RWPE2 (cell line): ENCODE data around the gene WNT16.

Experiments
- ATAC-seq: fragments of 200-7000 bp; cut with Tn5 transposase; 3 replicates; pipeline ENCODE4 v1.9.1; 2021; ENCODE audit warnings: low read depth
- DNase-seq: peaks from one replicate; pipeline ENCODE4 v3.0.0-alpha.2; 2020; ENCODE audit warnings: low spot score
- H3K27ac ChIP-seq: fragments of 450-650 bp; 2 replicates; pipeline ENCODE4 v1.5.1; 2017; ENCODE audit warnings: mild to moderate bottlenecking; ENCODE audit not compliant: poor library complexity, severe bottlenecking
- H3K27me3 ChIP-seq: fragments of 250-450 bp; sonication (Bioruptor Pico); 2 replicates; pipeline ENCODE4 v1.5.1; 2021; ENCODE audit warnings: mild to moderate bottlenecking, moderate library complexity; ENCODE audit not compliant: insufficient read depth, poor library complexity, severe bottlenecking
- H3K36me3 ChIP-seq: fragments of 250-450 bp; sonication (Bioruptor Pico); 2 replicates; pipeline ENCODE4 v1.5.1; 2020; ENCODE audit warnings: low read depth, mild to moderate bottlenecking, moderate library complexity
- H3K4me1 ChIP-seq: fragments of 250-450 bp; sonication (Bioruptor Pico); 2 replicates; pipeline ENCODE4 v1.5.1; 2021; ENCODE audit warnings: mild to moderate bottlenecking, moderate library complexity; ENCODE audit not compliant: insufficient read depth, poor library complexity, severe bottlenecking
- H3K4me3 ChIP-seq: fragments of 250-450 bp; sonication (Bioruptor Pico); 2 replicates; pipeline ENCODE4 v1.5.1; 2021; ENCODE audit warnings: mild to moderate bottlenecking, moderate library complexity; ENCODE audit not compliant: severe bottlenecking
- H3K9me3 ChIP-seq: fragments of 250-450 bp; sonication (Bioruptor Pico); 2 replicates; pipeline ENCODE4 v1.5.1; 2021; ENCODE audit warnings: mild to moderate bottlenecking, moderate library complexity; ENCODE audit not compliant: severe bottlenecking
- TF ChIP-seq, protein P1 (sequence below): fragments of 450-650 bp; IDR thresholded peaks from one replicate; pipeline ENCODE4 v1.5.1; 2017; ENCODE audit warnings: mild to moderate bottlenecking, moderate library complexity; ENCODE audit not compliant: poor library complexity, severe bottlenecking

The WNT16 gene

DNA sequence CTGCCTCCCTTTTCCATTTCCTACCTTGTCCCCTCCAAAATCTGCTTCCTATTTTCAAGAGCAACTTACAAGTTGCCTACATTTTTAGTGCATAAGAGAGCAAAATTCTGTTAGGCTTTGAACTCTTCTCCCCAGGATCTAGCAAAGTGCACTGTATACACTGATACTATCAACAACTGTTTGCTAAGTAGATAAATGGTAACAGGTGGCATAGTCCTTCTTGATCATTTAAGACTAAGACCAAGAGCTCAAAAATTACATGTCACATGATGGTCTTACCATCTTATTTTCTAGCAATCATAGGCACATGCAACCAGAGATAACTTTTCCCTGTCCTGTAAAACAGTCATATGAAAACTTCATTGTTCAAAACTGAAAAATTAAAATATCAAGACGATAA lies 51.1 kb downstream of the WNT16 start:
- TF ChIP-seq, protein P1, sequence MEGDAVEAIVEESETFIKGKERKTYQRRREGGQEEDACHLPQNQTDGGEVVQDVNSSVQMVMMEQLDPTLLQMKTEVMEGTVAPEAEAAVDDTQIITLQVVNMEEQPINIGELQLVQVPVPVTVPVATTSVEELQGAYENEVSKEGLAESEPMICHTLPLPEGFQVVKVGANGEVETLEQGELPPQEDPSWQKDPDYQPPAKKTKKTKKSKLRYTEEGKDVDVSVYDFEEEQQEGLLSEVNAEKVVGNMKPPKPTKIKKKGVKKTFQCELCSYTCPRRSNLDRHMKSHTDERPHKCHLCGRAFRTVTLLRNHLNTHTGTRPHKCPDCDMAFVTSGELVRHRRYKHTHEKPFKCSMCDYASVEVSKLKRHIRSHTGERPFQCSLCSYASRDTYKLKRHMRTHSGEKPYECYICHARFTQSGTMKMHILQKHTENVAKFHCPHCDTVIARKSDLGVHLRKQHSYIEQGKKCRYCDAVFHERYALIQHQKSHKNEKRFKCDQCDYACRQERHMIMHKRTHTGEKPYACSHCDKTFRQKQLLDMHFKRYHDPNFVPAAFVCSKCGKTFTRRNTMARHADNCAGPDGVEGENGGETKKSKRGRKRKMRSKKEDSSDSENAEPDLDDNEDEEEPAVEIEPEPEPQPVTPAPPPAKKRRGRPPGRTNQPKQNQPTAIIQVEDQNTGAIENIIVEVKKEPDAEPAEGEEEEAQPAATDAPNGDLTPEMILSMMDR: no peak
- H3K27me3 ChIP-seq: no peaks in the 10 kb centered on the region
- DNase-seq: no peak
- no peak for ATAC-seq
- peaks cover 47% of the 10 kb centered on the region for H3K36me3 ChIP-seq
- no peak overlapping the region for H3K4me3 ChIP-seq
- H3K27ac ChIP-seq: no peak overlapping the region
- no peaks in the 10 kb centered on the region for H3K4me1 ChIP-seq
- no peaks in the 10 kb centered on the region for H3K9me3 ChIP-seq

DNA sequence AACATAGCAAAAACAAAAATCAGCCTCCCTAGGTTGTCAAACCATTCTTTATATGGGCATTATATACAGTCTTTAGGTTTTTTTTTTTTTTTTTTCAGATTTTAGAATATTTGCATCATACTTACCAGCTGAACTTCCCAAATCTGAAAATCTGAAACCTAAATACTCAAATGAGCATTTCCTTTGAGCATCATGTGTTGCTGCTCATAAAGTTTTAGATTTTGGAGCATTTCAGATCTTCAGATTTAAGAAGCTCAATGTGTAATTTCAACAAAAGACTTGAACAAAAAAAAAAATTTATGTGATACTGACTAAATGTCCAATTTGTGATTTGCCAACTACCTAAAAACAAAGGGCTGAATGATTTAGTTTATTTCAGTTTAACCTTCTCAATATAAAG lies 53.7 kb downstream of the WNT16 start:
- Histone ChIP-seq H3K27ac (no peak overlapping the region), H3K36me3 (peaks cover 37% of the 10 kb centered on the region), H3K27me3 (no peaks in the 10 kb centered on the region), H3K4me1 (no peaks in the 10 kb centered on the region), H3K9me3 (no peaks in the 10 kb centered on the region), H3K4me3 (no peak overlapping the region)
- TF ChIP-seq, protein P1: no peak
- DNase-seq (no peak), ATAC-seq (no peak)

DNA sequence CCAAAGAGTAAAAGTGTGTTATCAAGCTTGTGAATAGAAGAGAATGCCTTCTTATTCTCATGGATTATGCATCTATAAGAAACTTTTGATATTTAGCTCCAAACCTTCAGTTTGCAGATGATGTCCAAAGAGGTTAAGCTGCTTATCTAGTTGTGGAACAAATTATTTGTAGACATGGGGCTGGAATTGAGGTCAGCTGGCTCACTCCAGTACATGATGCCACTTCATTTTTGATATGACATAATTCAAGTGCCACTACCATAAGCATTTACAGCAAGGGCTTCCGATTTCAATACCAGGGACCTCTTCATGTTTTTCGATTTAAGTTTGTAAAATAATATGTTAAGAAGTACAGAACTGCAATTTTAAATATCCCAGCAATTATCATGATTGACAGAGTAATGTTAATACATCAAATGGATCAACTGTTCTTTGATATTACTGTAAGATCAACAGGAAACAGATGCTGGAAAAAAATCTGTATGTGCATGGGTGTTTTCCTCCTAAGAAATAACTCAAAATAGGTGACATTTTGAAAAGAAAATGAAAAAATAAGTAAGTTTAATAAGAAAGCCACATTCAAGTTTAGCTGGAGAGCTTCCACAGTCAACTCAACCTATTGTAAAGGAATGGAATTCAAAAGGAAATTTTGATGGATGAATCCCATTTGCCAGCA lies 54.6 kb downstream of the WNT16 start:
- DNase-seq: no peak
- ATAC-seq: no peak
- H3K9me3 ChIP-seq: no peaks in the 10 kb centered on the region
- peaks cover 28% of the 10 kb centered on the region for H3K36me3 ChIP-seq
- no peaks in the 10 kb centered on the region for H3K27me3 ChIP-seq
- no peaks in the 10 kb centered on the region for H3K4me1 ChIP-seq
- H3K27ac ChIP-seq: no peak overlapping the region
- H3K4me3 ChIP-seq: no peak overlapping the region
- TF ChIP-seq, protein P1: no peak

DNA sequence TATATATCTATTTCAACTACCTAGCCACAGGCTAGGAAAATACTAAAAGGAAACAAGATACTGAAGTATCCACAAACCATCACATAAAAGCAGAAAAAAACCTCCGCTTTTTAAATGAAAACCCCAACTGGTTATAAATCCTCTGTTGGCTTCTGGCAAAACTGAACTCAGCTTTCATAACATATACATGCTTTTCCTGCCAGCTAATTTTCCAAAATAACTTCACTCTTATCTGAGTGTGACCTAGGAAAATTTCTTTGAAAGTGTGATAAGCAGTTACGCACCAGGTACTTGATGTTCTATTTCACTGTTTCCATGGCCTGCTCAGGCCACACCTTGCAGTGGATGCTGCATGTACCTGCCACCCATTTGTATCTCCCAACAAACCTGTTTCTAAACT lies 55.5 kb downstream of the WNT16 start:
- H3K9me3 ChIP-seq: no peaks in the 10 kb centered on the region
- H3K4me3 ChIP-seq: no peak overlapping the region
- no peaks in the 10 kb centered on the region for H3K27me3 ChIP-seq
- no peak overlapping the region for H3K27ac ChIP-seq
- peaks cover 20% of the 10 kb centered on the region for H3K36me3 ChIP-seq
- TF ChIP-seq, protein P1: no peak
- H3K4me1 ChIP-seq: no peaks in the 10 kb centered on the region
- DNase-seq (no peak), ATAC-seq (no peak)

DNA sequence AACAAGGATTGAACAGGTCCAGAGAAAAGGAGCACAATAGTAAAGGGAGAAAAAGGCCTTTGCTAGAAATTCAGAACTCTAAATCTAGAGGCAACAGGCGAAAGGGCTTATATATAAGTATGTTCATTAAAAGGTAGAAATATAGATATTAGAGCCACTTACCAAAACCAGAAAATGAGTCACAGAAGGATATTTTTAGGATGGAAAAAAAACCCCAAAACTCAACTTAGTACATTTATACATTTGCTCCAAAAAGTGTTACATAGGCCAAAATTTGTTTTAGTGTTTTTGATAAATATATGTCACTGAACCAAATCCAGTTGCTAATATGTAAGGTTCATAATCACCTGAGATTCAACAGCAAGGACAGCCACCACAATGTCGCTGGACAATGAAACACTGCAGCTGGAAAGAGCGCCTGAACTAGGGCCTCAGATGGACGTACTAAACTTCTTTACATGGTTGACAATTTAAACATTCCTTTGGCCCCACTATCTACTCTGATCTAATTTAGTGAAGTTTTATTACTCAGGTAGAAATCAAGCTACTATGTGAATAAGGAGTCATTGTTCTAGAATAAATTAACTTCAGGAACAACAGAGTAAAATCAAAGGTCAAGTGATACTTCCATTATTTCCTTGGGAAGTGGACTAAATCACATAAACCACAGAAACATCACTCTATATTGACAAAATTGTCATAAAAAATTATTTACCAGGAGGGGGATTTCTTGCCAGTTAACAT lies 56.4 kb downstream of the WNT16 start:
- Histone ChIP-seq H3K4me3 (no peak overlapping the region), H3K27me3 (no peaks in the 10 kb centered on the region), H3K27ac (no peak overlapping the region), H3K9me3 (no peaks in the 10 kb centered on the region), H3K36me3 (peaks cover 17% of the 10 kb centered on the region), H3K4me1 (no peaks in the 10 kb centered on the region)
- ATAC-seq (no peak), DNase-seq (no peak)
- TF ChIP-seq, protein P1: no peak
